ENCODE measurements around the gene OTOG.

GRCh38 chr11:17579451-17579850, 32.4 kb downstream of the OTOG start:
- TF ChIP-seq CTCF (conservative IDR thresholded peaks at IDR 0.05 in 1 of 2, IDR thresholded peaks at IDR 0.05 in 1 of 2; ENCODE audit: extremely low read depth in 1 of 2, insufficient read depth in 1 of 2, low read depth in 1 of 2, low read length in 2 of 2) (no peak), EZH2 (IDR thresholded peaks at IDR 0.05; ENCODE audit: borderline replicate concordance, low read length) (no peak)
